Cardiac muscle cell (in vitro differentiated cells and primary cell): ENCODE measurements around the gene NPFFR2. TPM values are rescaled to one million over a fixed set of nuclear protein-coding genes. Genes with fewer than 3 reads are reported as not detected.

Experiments used
- DNase-seq, 2 donors: peaks; one replicate each; pipeline versions ENCODE4 v3.0.0 to v3.0.0-alpha.2; 2010 to 2017; ENCODE audit warnings: low read depth in 1 of 2, low spot score in 1 of 2
- H3K27ac ChIP-seq: fragments of 200-600 bp; sonication (generic); 2 replicates; pipeline ENCODE4 v1.5.1; 2016
- H3K27me3 ChIP-seq: fragments of 200-600 bp; sonication (generic); 2 replicates; pipeline ENCODE4 v1.6.0; 2016; ENCODE audit warnings: control low read depth
- H3K36me3 ChIP-seq: fragments of 200-600 bp; sonication (generic); 2 replicates; pipeline ENCODE4 v1.5.1; 2016; ENCODE audit warnings: control low read depth
- H3K4me1 ChIP-seq: fragments of 200-600 bp; sonication (generic); 2 replicates; pipeline ENCODE4 v1.8.1; 2017; ENCODE audit warnings: low read depth, mild to moderate bottlenecking, mixed run types
- H3K4me3 ChIP-seq: fragments of 200-600 bp; sonication (generic); 2 replicates; pipeline ENCODE4 v1.5.1; 2016; ENCODE audit warnings: mild to moderate bottlenecking
- H3K9me3 ChIP-seq: fragments of 200-600 bp; sonication (generic); 2 replicates; pipeline ENCODE4 v1.5.1; 2017; ENCODE audit warnings: low read depth, mild to moderate bottlenecking, control low read depth
- CTCF ChIP-seq: IDR thresholded peaks from 2 replicates; pipeline ENCODE4 v1.5.1; 2012; ENCODE audit warnings: low read depth, mild to moderate bottlenecking, low read length
- polyA plus RNA-seq: library from polyadenylated mRNA; unstranded; fragments of >200 nt; fragmentation: Nextera tagmentation; extraction: Ambion mirVana; gene quantifications from 2 replicates; pipeline ENCODE4 v1.2.1, GENCODE V29; 2016
- total RNA-seq: library from RNA; depleted of rRNA; stranded (reverse); fragments of >200 nt; gene quantifications from 2 replicates; pipeline ENCODE4 v1.2.3, GENCODE V29; 2016

NPFFR2 gene
- total and polyA plus RNA-seq, 2 experiments from 2014 or later: 13.5 to 22.2 TPM

- DNase-seq: no peak
- no peak for TF ChIP-seq CTCF
Observed at GRCh38 chr4:72011906-72012305, 19.9 kb upstream of the NPFFR2 start.

GRCh38 chr4:72016011-72016410 is 15.8 kb upstream of the NPFFR2 start:
- Histone ChIP-seq H3K27me3 (no peaks in the 10 kb centered on the region), H3K36me3 (no peaks in the 10 kb centered on the region), H3K4me3 (no peak overlapping the region), H3K27ac (no peak overlapping the region), H3K9me3 (no peaks in the 10 kb centered on the region), H3K4me1 (no peaks in the 10 kb centered on the region)
- DNase-seq: no peak
- TF ChIP-seq CTCF: no peak

More at GRCh38 chr4:72011906-72012305, 19.9 kb upstream of the NPFFR2 start:
- Histone ChIP-seq H3K27me3 (no peaks in the 10 kb centered on the region), H3K4me1 (no peaks in the 10 kb centered on the region), H3K36me3 (no peaks in the 10 kb centered on the region), H3K9me3 (no peaks in the 10 kb centered on the region), H3K27ac (no peak overlapping the region), H3K4me3 (no peak overlapping the region)

GRCh38 chr4:72019688-72020087 is 12.1 kb upstream of the NPFFR2 start:
- H3K4me1 ChIP-seq: no peaks in the 10 kb centered on the region
- H3K27me3 ChIP-seq: no peaks in the 10 kb centered on the region
- DNase-seq: no peak
- H3K9me3 ChIP-seq: no peaks in the 10 kb centered on the region
- TF ChIP-seq CTCF: no peak
- no peak overlapping the region for H3K27ac ChIP-seq
- no peak overlapping the region for H3K4me3 ChIP-seq
- H3K36me3 ChIP-seq: no peaks in the 10 kb centered on the region

- no peaks in the 10 kb centered on the region for H3K27me3 ChIP-seq
- H3K27ac ChIP-seq: no peak overlapping the region
- TF ChIP-seq CTCF: no peak
- DNase-seq: no peak
- no peak overlapping the region for H3K4me3 ChIP-seq
- H3K4me1 ChIP-seq: no peaks in the 10 kb centered on the region
- H3K36me3 ChIP-seq: no peaks in the 10 kb centered on the region
- no peaks in the 10 kb centered on the region for H3K9me3 ChIP-seq
Observed at GRCh38 chr4:72022553-72022952, 9.2 kb upstream of the NPFFR2 start.

GRCh38 chr4:72055566-72055965 is 23.8 kb downstream of the NPFFR2 start:
- no peaks in the 10 kb centered on the region for H3K36me3 ChIP-seq
- H3K27ac ChIP-seq: no peak overlapping the region
- H3K4me1 ChIP-seq: no peaks in the 10 kb centered on the region
- H3K4me3 ChIP-seq: no peak overlapping the region
- H3K27me3 ChIP-seq: no peaks in the 10 kb centered on the region
- H3K9me3 ChIP-seq: no peaks in the 10 kb centered on the region
- no peak for TF ChIP-seq CTCF
- DNase-seq: no peak

GRCh38 chr4:72063726-72064125 is 31.9 kb downstream of the NPFFR2 start:
- DNase-seq: no peak
- no peak for TF ChIP-seq CTCF
- Histone ChIP-seq H3K27ac (no peak overlapping the region), H3K27me3 (no peaks in the 10 kb centered on the region), H3K4me3 (no peak overlapping the region), H3K9me3 (no peaks in the 10 kb centered on the region), H3K36me3 (no peaks in the 10 kb centered on the region), H3K4me1 (no peaks in the 10 kb centered on the region)
